ENCODE data around the gene ANKS3. TPM values are rescaled to one million over a fixed set of nuclear protein-coding genes. Genes with fewer than 3 reads are reported as not detected.
A peak's percentile ranks its signal among the peaks of the same experiment; 100 is the strongest.

ANKS3 gene
- total RNA-seq, 1 donor = 39.4 TPM

- H3K9me3 ChIP-seq (ENCODE audit: low read depth, low read length) = no peaks in the 10 kb centered on the region
- no peak overlapping the region for H3K4me3 ChIP-seq (ENCODE audit: insufficient read depth, low read length)
- TF ChIP-seq CTCF (IDR thresholded peaks at IDR 0.05; ENCODE audit: extremely low read depth, low read depth, low read length) = no peak
- peak; percentile 77 for DNase-seq (ENCODE audit: insufficient read length, low spot score, missing footprints)
- no peaks in the 10 kb centered on the region for H3K27me3 ChIP-seq (ENCODE audit: insufficient read depth, low read length)
- H2AFZ ChIP-seq (ENCODE audit: low read length) = no peak overlapping the region
- peaks cover 77% of the 10 kb centered on the region for H3K79me2 ChIP-seq (ENCODE audit: insufficient read depth, low read length)
- peaks cover 66% of the 10 kb centered on the region for H4K20me1 ChIP-seq (ENCODE audit: insufficient read depth, low read length)
- peaks cover 25% of the 10 kb centered on the region for H3K36me3 ChIP-seq (ENCODE audit: insufficient read depth, low read length)
- no peak overlapping the region for H3K27ac ChIP-seq (ENCODE audit: low read depth, low read length)
- no peak overlapping the region for H3K4me2 ChIP-seq (ENCODE audit: insufficient read depth, low read length)
- peaks cover 6% of the 10 kb centered on the region for H3K4me1 ChIP-seq (ENCODE audit: insufficient read depth, low read length)
Measured at GRCh38 chr16:4647644-4647980, 86.5 kb downstream of the ANKS3 start.

DNA sequence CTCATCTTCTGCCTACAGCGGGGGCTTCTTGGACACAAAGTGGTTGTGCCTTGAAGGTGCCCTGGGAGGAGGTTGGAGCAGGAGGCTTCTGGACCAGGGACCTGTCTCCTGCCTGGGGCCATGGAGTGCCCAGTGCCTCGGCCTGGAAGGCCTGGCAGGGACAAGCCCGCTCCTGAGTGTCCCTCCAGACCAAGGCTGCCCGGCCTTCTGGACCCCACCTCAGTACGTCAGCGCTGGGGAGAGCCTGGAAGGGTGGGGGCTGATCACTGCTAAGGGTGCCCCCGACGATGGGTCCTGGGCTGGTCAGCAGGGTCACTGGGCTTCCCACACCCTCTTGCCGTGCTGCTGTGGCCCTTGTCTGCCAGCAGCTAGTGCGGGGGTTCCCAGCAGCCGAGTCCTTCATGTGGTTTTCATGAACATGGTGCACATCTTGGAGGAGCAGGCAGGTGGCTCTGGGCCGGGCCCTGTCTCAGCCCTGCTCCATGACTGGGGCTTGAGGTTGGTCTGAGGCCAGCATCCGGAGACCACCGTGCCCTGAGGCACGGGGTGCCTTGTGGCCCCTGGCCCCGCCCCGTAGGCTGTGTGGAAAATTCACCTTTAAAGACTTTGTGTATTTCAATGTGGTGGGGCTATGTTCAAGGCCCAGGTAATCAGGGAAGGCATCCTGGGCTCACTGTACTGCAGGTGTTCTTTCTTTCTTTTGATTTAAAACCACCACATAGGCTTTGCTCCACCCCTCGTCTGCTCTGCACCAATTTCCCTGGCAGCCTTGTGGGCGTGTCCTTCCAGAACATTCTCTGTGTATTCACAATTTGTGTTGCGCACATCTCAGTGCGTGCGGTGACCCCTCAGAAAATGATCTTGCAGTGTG, 87.1 kb downstream of the ANKS3 start:
- no peak for TF ChIP-seq CTCF (IDR thresholded peaks at IDR 0.05; ENCODE audit: extremely low read depth, low read depth, low read length)
- peaks cover 83% of the 10 kb centered on the region for H3K79me2 ChIP-seq (ENCODE audit: insufficient read depth, low read length)
- peaks cover 19% of the 10 kb centered on the region for H3K36me3 ChIP-seq (ENCODE audit: insufficient read depth, low read length)
- H3K27ac ChIP-seq (ENCODE audit: low read depth, low read length) = no peak overlapping the region
- H3K4me2 ChIP-seq (ENCODE audit: insufficient read depth, low read length) = no peak overlapping the region
- no peak overlapping the region for H3K4me3 ChIP-seq (ENCODE audit: insufficient read depth, low read length)
- no peaks in the 10 kb centered on the region for H3K9me3 ChIP-seq (ENCODE audit: low read depth, low read length)
- peaks cover 67% of the 10 kb centered on the region for H4K20me1 ChIP-seq (ENCODE audit: insufficient read depth, low read length)
- no peaks in the 10 kb centered on the region for H3K27me3 ChIP-seq (ENCODE audit: insufficient read depth, low read length)
- H3K4me1 ChIP-seq (ENCODE audit: insufficient read depth, low read length) = peaks cover 6% of the 10 kb centered on the region
- no peak overlapping the region for H2AFZ ChIP-seq (ENCODE audit: low read length)
- peak; percentile 75 for DNase-seq (ENCODE audit: insufficient read length, low spot score, missing footprints)

Small RNA genes lying within 50 kb of the gene (small RNA-seq; reads per million reads assigned to genes)
- gene MIR6769A (not detected), gene RF00017 (not detected)

Other genes starting within 250 kb of the ANKS3 start
- gene CDIP1, start 195.5 kb downstream of the ANKS3 start, total RNA-seq = 10.5 and 13.6 TPM in 2 replicates
- gene C16orf96, start 177.9 kb downstream of the ANKS3 start, total RNA-seq = under 0.01 TPM in 1 of 2 replicates, not detected in the other
- gene UBALD1, start 119.4 kb downstream of the ANKS3 start, total RNA-seq = 6.2 and 9.4 TPM in 2 replicates
- gene MGRN1, start 109.4 kb downstream of the ANKS3 start, total RNA-seq = 41.5 and 46.7 TPM in 2 replicates
- 15.0 and 18.1 TPM in 2 replicates for gene NUDT16L1, start 40.7 kb downstream of the ANKS3 start, total RNA-seq
- gene DNAAF8, start 266 bp upstream of the ANKS3 start, total RNA-seq = 1.1 and 2.7 TPM in 2 replicates
- gene ZNF500, start 32.9 kb upstream of the ANKS3 start, total RNA-seq = 14.5 and 16.2 TPM in 2 replicates
- not detected in 2 replicates for gene SEPTIN12, start 54.1 kb upstream of the ANKS3 start, total RNA-seq
- gene SMIM22, start 61.1 kb upstream of the ANKS3 start, total RNA-seq = not detected in 2 replicates
- gene ROGDI, start 68.4 kb upstream of the ANKS3 start, total RNA-seq = 15.9 and 17.1 TPM in 2 replicates
- 48.0 and 48.1 TPM in 2 replicates for gene GLYR1, start 113.0 kb upstream of the ANKS3 start, total RNA-seq
- 34.5 and 38.4 TPM in 2 replicates for gene UBN1, start 113.2 kb upstream of the ANKS3 start, total RNA-seq
- gene PPL, start 202.9 kb upstream of the ANKS3 start, total RNA-seq = 24.2 and 27.1 TPM in 2 replicates
- under 0.01 and 0.29 TPM in 2 replicates for gene SEC14L5, start 224.1 kb upstream of the ANKS3 start, total RNA-seq